Urothelium cell line (cell line): ENCODE data around the gene RSU1.
"Not testable (repeated sequence)": the region's sequence is repeated elsewhere in the genome, so short reads cannot be mapped to it uniquely, and the experiment has no call there.

Source experiments
- DNase-seq: peaks from one replicate; pipeline ENCODE4 v3.0.0; 2011; ENCODE audit warnings: low spot score, mixed read lengths
- FAIRE-seq: peaks from 2 replicates; lab custom pipeline; 2011; peaks lifted over from hg19 to GRCh38; lab: Jason Lieb, UNC

The RSU1 gene

DNA sequence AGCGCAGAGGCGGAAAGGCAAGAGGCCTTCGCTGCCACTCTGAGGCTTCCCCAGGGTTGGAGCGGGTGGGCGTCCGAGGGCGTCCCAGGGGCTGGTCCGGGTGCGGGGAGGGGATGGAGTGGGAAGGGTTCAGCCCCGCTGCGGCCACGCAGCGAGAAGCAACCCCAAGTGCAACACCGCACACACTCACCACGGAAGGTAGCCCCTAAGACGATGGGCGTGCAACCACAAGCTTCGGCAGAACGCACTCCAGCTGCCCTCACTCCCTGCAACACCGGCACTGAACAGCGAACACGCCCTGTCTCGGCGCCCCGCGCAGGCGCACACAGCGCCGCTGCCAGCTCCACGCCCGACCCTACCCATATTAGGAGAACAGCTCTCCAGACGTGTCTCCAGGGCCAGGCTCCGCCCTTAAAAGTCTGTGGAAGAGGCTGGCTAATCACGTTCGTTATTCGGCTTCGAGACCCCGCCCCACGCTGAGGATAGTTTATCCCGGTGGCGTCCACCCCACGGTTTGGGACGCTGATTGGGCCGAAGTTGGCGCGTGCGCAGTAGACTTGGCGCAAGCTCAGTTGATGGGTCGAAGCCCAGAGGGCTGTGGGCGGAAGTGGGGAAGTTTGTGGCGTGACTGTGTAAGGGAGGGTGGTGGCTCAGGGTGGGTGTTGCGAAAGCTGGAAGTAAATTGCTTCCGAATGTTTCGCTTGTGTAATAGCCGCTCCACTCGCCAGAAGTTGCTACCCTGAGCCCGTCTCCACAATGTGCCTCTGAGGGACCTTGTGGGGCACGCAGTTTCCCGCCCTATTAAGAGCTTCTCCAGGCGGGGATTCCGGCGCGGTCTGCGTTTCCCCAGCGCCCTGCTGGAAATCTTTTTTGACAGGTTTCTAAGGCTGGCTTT, at the start of gene RSU1:
Gene RSU1 (minus strand): TSS at position 300 of the 895 bp plus-strand sequence. CDS start 343 bp downstream, outside the sequence.
- FAIRE-seq = peak; percentile 97
- DNase-seq = peak; percentile 98

DNA sequence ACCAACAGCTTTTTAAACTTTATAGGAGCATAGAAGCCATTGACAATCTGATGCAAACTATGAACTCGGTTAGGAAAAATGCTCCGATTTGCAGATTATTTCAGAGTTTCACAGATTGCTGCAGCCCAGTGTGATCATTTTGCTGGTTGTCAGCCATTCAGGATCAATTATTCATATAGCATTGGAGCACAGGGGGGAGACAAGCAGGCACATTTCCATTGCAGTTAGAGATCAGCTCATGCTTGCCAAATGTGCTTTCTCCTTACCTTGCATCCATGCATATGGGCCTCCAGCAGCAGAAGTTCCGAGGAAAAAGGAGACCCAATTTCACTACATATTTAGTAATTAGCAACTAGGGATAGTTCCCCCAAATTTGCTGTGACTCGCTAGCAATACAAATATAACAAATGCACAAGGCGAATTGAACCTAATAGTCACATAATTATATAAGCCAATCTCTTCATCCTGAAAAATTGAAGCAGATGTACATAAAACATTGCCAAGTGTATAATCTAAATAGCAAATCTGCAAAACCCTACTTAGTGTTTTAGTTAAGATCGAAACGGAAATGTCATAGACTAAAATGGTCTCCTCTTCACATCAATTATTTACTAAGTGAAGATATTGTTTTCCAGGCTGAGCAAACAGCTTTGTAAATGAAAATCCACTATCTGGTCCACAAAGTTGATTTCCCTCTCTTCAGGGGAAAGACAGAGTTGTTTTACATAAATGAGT, 49.5 kb upstream of the RSU1 start:
- no peak for FAIRE-seq
- no peak for DNase-seq

DNA sequence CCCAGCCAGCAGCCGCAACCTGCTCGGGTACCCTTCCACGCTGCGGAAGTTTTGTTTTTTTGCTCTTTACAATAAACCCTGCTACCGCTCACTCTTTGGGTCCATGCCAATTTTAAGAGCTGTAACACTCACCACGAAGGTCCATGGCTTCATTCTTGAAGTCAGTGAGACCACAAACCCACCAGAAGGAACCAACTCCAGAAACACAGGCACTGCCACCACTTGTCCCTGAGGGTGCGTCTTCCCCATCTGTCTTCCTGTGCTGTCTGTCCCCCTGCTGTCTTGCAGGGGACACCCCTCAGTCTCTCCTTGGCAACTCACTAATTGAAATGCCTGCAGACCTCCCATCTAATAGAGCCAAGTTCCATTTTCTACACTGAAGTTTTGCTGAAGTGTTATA, 48.5 kb upstream of the RSU1 start:
- DNase-seq (no peak), FAIRE-seq (no peak)

DNA sequence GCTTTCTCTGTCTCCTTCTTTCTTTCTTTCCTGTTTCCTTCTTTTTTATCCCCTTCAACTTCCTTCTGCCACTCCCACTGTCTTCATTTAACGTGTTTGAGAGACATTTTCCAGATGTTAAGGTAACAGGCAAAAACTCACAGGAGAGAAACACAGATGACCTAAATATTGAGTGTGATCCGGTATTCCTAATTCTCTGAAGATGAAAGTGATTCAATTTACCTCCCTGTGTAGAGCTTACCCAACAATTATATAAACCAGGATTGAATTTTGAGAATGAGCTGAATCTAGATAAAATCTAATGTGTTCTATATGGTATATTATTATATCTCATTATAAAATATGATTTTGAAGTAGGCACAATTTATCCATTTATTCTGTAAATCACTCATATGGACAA, 46.5 kb upstream of the RSU1 start:
- DNase-seq (no peak), FAIRE-seq (no peak)

DNA sequence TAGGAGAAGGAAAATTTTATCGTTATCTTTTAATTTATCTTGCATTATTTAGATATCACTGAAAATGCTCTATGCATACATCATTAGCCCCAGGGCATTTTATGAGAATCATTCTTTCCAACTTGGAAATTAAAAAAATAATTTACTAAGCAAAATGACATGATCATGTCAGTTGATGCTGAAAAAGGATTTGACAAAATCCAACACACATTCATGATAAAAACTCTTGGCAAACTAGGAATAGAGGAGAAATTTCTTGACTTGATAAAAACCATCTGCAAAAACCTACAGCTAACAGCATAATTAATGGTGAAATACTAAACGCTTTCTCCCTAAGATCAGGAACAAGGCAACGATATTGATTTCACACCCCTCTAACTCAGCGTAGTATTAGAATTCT, 40.2 kb upstream of the RSU1 start:
- FAIRE-seq (no peak), DNase-seq (no peak)

- FAIRE-seq = peak; percentile 37
Measured at GRCh38 chr10:16856567-16856966, 39.3 kb upstream of the RSU1 start.

DNA sequence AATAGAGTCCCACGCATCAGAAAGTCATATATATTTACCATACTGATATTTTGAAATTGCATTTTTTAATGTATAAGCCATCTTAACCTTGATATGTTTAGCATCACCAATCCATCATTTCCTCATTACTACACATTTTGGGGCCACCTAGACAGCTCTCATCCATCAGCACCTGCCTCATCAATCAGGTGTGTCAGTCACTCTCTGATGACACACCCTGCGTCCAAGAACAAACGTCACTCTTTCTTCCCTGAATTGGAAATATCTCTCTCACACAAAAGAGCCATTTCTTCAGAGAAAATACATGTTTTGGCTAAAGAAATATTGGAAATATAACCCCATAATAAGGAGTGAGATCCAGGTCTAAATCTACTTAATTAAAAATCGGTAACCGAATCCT, 38.9 kb upstream of the RSU1 start:
- DNase-seq (no peak), FAIRE-seq (no peak)

More at GRCh38 chr10:16856567-16856966, 39.3 kb upstream of the RSU1 start:
- no peak for DNase-seq

DNA sequence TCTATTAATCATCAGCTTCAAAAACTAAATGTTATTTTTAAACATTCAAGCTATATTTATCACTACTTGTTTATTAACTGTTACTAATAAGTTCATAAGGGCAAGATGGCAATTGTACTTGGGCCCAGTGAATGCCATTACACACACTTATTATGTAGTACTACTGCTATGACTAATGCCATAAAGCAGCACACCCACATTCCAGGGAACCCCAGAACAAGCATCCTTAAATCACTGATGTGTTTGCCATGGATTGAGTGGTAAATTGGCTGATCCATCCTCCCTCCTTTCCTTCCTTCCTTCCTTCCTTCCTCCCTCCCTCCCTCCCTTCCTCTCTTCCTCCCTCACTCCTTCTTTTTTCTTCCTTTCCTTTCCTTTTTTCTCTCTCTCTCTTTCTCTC, 37.4 kb upstream of the RSU1 start:
- FAIRE-seq = no peak
- DNase-seq = no peak

GRCh38 chr10:16853809-16854208, 36.6 kb upstream of the RSU1 start:
- no peak for FAIRE-seq

DNA sequence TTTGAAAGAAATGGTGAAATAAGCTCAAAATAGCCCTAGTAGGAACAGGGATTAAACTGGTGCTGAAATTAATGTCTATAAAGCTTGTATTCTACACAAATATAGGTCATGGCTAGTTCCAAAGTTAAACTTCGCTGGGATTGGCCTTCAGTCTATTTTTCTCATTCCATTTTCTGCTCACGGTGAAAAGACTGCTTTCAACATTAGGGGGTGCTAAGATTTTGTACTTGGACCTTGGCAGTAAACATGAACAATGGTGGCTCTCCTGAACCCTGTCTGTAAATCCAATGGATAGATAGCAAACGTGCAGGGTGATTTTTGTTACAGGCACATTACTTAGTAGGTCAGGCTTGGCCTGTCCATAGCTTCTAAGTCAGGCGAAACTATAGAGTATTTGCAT, 36.0 kb upstream of the RSU1 start:
- no peak for FAIRE-seq

More at GRCh38 chr10:16853809-16854208, 36.6 kb upstream of the RSU1 start:
- DNase-seq = no peak

GRCh38 chr10:16852624-16853023, 35.4 kb upstream of the RSU1 start:
- DNase-seq (no peak), FAIRE-seq (no peak)

More for the DNA sequence above, 36.0 kb upstream of the RSU1 start:
- DNase-seq = peak; percentile 41

GRCh38 chr10:16848562-16849154, 31.4 kb upstream of the RSU1 start:
- DNase-seq = no peak
- FAIRE-seq = no peak

GRCh38 chr10:16847644-16848043, 30.4 kb upstream of the RSU1 start:
- DNase-seq (no peak), FAIRE-seq (no peak)

- FAIRE-seq = no peak
Measured at GRCh38 chr10:16845248-16845647, 28.0 kb upstream of the RSU1 start.

DNA sequence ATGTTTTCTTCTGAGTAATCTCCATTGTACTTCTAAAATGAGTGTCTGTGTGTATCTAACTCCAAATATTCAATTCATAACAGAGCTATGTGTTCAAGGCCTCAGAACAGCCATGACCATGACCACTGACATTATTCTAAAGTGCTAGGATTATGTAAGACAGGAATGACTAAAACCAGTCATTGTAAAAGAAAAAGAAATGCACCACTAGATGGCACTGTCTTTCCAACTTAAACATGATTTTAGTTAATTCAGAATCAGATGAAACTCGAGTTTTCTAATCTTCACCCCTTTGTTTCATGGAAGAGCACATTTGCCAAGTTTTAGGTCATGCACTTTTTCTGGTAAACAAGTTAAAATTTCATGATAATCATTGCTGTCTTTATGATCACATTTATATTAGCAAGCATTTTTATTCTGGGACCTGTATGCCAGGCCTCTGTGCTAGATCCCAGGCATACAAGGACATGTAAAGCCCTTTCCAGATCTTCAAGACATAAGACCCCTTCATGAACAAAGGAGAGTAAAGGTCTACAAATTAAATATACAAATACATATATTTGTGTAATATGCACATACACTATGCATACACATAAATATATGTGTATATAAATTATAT, 26.1 kb upstream of the RSU1 start:
- FAIRE-seq (no peak), DNase-seq (peak; percentile 27)

More at GRCh38 chr10:16845248-16845647, 28.0 kb upstream of the RSU1 start:
- DNase-seq = no peak

GRCh38 chr10:16835228-16835627, 18.0 kb upstream of the RSU1 start:
- DNase-seq (no peak), FAIRE-seq (no peak)

DNA sequence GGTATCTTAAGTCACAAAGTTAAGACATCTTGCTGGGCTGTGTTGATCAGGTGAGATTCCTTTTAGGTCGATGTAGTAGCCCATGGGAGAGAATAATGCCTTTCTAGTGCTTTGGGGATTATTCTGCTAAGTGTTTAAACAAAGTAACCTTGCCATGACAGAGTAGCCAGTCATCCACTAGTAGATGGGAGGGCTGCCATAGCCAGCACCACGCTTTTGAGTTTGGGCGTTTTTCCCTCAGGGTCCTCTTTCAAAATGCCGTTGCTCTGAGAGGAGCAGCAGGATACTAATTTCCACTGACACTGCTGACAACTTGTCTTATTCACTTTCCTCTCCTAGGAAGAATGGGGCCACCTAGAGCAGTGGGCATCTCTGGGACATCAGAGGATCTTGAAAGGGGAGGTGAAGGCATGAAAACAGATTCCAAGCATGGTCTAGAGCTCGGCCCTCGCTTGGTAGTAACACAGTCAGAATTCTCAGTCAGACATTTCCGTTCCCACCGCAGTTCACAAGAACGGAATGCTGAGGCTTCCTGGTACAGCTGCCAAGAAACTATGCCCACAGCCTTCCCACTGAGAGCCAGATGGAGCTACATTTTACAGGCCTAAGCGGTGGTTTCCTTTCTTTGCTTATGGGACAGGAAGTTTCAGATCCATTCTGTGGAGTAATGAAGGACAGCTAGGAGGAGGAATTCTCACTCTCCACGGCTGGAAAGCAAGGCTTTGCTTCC, 15.3 kb upstream of the RSU1 start:
- FAIRE-seq (no peak), DNase-seq (peak; percentile 72)

- FAIRE-seq (no peak), DNase-seq (peak; percentile 32)
Measured at GRCh38 chr10:16828701-16829175, 11.5 kb upstream of the RSU1 start.

- FAIRE-seq (no peak), DNase-seq (peak; percentile 44)
Measured at GRCh38 chr10:16828114-16828568, 10.9 kb upstream of the RSU1 start.

DNA sequence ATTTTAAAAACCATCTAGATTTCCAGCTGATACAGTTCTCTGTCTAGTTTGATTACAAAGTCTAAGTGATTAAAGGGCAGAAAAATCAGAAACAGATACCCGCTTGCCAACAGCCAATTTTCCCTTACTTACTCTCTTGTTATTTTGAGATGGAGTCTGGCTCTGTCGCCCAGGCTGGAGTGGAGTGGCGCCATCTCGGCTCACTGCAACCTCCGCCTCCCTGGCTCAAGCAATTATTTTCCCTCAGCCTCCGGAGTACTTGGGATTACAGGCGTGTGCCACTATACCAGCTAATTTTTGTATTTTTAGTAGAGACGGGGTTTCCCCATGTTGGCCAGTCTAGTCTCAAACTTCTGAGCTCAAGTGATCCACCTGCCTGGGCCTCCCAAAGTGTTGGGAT, 10.2 kb upstream of the RSU1 start:
- FAIRE-seq, DNase-seq: not testable (repeated sequence)
